NCI-H82 treated with DMSO at 0.1 percent for 48 hours (cell line): Measurements from ENCODE around the gene NEGR1.
A peak's percentile ranks its signal among the peaks of the same experiment; 100 is the strongest.

Experiments
- DNase-seq: peaks from one replicate; lab custom pipeline; 2025; ENCODE audit not compliant: unreplicated experiment; lab: John Stamatoyannopoulos, UW

NEGR1 gene

DNA sequence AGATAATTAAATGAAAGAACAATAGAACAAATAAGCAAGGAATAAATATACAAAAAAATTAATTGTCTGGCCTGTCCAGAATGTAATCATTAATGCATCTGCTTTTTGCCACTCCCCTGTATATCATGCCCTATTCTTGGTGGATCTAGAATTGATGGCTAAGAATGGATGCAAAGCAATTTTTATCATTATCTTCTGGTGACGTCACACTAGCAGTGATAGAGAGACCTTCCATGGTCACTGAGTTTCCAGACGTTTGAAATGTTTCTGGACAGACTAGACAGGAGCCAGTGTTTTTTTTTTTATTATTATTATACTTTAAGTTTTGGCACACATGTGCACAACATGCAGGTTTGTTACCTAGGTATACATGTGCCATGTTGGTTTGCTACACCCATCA is 563.0 kb downstream of the NEGR1 start:
- DNase-seq = no peak

DNA sequence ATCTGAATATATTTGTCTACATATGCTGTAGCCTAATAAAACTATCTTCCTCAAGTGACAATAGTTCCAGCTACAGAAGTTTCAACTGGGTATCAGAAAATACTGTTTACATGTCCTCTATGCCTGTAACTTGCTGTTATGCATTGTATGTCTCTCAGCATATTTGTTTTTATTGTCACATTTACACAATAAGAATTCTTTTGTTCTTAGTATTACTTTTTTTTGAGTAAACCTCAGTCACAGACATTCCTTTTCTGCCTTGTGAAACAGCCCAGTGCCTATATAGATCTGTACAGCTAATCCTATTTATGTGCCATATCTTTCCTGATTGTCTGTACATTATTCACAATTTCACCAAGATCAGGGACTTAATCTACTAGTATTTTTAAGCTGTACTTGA is 565.2 kb downstream of the NEGR1 start:
- DNase-seq = no peak

DNA sequence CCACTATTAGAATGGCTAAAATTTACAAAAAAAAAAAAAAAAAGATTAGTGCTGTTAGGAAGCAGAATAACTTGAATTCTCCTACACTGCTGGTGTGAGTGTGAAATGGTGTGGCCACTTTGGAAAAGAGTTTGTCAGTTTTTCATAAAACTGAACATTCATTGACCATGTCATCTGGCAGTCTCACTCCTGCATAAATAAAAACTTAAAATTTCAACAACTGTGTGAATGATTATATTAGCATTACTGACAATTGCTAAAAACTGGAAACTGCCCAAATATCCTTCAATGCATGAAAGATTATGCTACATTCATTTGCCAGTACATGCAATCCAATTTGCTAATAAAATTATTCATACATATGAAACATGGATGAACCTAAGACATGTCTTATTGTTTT is 570.9 kb downstream of the NEGR1 start:
- DNase-seq = no peak

DNA sequence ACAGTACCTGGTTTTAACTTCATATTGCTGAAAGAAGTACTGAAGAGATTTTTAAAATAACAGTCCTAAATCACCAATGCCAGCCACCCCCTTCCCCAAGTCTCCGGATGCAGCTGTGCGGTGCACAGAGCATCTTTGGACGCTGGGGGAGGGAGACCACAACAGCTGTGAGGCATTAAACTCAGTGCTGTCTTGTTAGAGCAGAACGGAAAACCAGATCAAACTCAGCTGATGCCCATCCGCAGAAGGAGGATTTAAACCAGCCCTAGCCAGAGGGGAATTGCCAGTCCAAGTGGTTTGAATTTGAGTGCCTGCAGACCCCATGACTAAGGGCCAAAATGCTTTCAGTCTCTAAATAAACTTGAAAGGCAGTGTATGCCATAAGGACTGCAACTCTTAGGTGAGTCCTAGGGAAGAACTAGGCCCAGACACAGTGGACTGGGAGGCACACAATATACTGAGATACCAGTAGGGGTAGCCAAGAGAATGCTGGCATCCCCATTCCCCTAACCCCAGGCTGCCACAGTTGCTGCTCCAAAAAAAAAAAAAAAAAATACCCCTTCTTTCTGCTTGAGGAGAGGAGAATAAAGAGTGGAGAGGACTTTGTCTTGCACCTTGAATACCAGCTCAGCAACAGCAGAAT is 576.2 kb downstream of the NEGR1 start:
- DNase-seq = no peak

DNA sequence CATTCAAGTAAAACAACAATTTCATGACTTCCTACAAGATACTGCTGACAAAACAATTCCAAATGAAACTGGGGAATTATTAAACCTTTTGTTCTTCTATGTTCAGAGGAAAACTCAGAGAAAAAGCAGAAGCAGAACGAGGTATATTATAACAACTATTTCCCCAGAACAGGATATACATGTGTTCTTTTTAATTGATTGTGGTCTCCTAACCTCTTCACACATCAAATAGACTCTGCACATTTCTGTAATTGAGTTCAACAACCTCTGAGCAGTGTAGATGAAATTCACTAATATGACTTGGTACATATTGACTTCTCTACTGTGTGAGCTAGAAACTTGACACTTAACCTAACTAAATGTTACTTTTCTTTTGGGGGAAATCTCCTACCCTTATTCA is 584.2 kb downstream of the NEGR1 start:
- DNase-seq = no peak

DNA sequence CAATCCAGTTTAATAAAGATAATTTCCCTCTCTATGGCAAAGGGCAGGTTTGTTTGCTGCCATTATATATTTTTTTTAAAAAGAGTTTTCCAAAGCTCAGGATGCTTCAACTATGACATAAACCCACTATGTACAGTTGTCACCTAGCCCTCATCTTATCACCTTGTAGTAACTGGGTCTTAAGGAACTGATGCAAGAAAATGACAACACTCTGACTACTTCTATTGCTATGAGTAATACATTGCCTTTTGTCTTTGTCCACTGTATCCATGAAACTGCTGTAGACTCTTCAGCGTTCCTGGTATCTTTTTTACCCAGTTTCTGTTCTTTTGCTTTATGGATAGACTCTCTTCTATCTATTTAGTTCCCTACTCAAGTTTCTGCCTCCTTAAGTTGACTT is 586.5 kb downstream of the NEGR1 start:
- DNase-seq = no peak

DNA sequence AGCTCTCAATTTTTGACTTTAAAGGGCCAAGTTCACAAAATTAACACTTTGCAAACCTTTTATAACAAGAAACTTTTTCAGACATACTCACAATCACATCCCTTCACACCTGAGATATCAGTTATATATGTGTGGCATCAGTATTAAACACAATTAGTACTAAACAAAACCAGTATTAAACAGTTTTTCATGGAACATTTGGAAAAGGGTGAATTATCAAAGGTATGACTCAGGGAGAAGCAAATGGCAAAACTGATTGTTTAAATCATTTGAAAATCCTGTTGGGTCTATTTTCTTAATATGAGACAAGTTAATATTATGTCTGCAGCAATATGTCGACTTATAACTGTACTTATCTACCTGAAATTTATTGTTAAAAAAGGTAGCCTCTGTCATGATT is 587.3 kb downstream of the NEGR1 start:
- DNase-seq = no peak

DNA sequence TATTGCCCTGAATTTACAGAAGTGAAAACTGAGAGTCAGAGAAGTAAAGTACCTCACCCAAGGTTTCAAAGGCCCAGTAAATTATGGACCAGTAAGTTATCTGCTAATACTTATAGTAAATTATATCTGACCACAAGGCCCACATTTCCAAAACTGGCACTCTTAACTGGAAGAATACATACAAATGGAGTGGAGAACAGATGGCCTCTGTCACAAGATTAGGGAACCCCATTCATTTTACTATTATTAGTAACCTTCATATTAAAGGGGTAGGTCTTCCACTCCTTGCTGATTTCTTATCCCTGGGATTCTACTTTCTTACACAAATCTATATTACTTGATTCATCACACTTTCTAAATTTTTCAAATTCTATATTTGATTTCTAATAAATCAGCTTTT is 588.8 kb downstream of the NEGR1 start:
- DNase-seq = peak; percentile 51

DNA sequence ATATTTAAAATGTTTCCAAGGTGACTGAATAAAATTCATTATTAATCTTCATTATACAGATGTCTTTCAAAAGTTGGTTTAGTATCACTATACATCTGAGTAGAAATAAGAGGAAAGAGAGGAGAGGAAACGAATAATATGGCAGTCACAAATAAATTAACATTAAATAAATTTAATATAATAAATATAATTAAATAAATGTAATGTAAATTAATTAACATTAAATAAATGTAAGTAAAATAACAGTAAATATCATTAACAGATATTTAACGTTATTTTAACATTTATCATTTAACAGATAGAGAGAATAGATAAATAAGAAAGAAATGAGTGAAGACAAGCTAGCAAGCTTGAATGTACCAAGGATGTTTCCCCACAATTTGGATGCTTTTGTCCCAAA is 592.7 kb downstream of the NEGR1 start:
- DNase-seq = no peak

DNA sequence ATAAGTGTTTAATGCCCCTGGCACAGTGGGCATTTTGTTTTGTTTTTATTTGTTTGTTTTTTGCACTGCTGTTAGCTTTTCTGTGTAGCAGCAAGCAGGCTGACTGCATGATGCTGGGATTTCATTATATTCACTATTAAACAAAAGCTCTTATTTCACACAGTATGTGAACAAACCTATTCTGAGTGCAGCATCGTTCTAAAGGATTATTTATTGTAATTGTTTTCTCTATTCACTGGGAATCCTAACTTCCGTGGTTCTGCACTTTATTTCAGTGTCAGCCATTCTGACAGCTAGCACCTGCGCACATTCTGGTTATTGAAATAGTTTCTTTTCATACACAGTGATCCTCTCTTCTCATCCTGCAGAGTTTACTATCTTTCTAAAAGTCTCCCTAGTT is 595.0 kb downstream of the NEGR1 start:
- no peak for DNase-seq

DNA sequence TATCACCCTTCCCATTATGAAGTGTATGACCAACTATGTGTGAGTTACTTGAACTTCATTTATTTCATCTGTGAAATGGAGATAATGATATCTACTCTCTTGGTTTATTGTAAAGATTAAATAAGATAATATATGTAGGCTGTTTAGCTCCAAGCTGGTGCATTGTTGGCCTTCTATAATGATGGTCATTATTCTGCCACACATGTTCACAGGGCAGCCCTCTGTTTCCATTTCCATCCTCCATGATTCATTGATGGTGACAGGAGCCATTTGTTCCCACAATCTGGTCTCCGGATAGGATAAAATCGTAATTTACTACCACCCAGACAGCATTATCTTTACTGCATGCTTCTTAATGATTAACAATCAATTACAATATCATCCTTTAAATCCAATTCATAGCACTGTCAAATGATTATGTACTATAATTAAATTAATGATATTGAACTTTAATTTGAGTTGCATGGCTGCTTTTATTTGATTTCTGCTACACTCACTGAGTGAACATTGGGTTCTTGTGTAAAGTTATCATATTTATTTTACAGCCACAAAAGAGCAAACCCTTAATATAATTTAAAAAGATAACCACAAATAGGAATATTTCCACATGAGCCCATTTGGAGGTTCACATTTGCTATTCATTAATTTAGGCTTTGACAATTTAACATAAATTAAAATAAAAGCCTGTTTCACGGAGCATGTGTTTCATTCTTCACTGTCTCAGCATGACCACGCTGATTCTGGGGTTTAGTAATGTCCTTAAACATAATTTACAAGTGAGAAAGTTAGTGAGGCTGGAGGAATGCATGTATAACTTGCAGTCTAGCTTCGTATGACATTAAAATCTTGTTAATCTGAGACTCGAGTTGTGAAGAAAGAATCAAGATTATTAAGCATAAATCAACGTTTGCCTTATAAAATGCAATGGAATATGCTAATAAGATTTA is 605.1 kb downstream of the NEGR1 start:
- DNase-seq = peak; percentile 78

DNA sequence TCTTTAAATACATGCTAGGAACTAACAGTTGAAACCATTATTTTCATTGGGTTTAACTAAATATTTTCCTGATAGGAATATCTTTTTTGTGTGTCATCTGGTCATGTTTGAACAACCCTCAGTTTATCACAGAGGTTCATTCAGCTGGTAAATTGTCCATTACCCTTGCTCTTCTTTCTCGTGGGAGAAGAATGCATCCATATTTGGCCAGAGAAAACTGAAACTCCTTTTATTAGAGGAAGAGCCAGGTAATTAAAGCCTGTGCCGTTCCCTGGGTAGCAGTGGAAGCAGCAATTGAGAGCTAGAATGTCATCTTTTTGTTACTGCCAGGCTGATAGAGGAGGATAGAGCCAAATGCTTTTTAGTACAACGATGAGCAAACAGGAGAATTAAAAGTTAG is 614.3 kb downstream of the NEGR1 start:
- no peak for DNase-seq

DNA sequence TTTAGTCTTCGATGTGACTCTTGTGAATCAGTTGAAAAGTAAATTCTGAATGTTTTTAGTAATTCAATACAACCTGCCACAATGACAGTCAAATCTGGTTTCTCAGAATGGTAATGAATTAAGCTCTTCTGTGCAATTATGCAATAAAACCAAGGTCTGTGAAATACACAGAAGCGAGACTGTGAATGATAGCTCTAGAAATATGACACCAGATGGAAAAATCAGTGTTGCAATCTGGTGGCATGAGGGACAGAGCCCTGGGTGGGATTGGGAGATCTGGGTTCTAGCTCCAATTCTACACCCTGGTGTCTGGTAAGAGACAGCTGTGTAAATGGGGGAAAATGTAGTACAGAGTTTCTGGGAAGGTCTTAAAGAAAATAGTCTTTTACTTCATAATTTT is 615.1 kb downstream of the NEGR1 start:
- no peak for DNase-seq

DNA sequence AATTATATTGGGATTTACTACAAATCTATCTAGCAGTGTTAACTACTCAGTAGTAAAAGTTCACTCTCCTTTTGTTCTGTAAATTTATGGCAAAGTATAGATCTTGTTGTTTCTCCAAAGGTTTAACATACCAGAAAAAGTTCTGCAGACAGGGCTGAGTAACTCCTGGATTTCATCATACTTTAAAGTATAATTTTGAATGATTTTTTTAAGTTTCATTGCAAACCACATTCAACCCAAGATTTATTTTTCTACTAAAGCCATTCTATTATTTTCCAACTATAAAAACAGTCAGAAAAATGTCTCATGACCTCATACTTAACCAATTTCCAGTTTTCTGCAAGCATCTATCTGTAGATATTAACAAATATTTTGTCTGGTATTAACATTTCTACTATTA is 615.7 kb downstream of the NEGR1 start:
- no peak for DNase-seq

DNA sequence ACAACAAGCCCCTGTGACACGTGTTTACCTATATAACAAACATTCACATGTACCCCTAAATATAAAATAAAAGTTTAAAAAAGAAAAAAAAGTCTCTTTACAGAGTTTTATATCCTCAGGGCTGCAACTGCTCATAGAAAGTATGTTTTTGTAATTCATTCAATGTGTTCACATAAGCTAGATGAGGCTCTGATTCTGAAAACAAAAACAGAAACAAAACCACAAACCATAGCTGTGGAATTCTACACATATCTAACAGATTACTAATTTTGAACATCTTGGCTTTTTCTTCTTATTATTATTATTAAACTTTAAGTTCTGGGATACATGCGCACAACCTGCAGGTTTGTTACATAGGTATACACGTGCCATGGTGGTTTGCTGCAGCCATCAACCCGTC is 621.9 kb downstream of the NEGR1 start:
- DNase-seq = no peak

DNA sequence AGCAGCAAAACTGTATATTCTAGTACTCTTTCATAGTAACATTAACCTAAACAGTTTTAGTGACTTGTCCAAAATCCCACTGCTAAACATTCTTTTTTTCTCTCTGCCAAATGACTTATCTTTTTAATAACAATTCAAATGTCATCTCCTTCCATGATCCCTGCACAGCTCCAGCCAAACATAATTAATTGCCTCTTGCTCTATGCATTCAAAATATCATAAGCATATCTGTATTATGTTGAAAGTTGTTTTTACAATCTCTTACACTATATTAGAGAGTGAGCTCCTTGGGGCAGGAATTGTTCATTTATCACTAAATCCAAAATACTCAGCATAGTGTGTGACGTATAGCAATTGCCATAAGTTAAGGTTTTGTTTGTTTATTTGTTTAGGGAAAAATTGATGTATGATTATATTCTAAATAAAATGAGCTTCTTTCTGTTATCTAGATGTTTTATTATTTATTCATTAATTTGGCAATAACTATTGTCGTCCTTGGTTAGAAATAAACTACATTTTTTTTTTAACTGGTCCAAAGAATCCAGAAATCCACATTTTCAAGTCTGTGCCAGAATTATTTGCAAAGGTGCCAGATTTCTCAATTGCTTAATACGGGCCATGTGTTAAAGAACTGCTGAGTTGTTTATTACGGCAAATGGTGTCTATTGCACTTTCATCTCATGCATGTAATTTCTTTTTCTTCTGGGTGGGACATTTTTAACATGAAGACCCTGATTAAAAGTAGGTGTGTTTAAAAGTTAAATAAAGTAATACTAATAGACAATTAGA is 624.3 kb downstream of the NEGR1 start:
- no peak for DNase-seq

DNA sequence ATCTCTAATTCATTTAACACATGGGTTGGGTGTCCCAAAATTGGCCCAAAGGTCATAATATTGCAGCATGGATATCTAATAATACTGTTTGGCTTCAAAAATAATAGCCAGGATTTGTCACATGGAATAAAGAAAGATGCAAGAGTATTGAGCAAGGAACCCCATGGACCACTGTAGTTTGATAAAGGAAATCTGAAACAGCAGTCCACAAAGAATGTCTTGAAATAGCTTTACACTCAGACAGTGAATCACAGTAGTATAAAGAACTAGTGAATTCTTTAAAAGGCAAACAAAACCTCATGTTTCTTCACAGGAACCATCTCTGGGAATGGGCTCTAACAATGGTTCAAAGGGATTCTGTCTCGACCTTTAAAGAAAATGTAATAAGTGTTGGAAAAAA is 625.4 kb downstream of the NEGR1 start:
- DNase-seq = no peak

DNA sequence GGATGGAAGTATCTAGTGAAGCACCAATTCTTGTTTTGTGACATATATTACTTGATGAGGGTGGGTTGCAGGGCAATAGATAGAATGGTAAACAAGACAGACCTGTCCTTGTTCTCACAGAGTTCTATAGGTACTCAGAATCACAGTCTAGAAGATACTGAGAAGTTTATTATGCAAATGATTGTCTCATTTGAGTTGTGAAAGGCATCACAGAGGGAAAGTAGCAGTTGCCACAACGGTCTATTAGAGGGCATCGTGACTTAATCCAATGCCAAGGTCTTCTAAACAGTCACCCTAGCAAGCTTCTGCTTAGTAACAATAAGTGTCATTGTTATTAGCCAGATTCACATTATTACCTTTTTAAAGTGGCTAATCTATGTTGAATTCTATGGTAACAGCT is 626.7 kb downstream of the NEGR1 start:
- DNase-seq = no peak

DNA sequence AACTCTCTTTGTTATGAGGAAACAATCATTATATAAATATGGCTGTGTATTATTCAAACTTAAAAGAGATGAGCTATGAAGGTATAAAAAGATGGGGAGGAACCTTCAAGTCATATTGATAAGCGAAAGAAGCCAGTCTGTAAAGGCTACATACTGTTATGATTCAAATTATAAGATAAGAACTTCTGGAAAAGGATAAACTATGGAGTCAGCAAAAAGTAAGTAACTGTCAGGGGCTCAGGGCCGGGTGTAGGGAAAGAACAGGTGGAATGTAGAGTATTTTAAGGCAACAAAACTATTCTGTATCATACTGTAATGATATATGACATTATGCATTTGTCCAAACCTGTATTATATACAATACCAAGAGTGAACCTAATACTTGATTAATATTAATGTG is 628.4 kb downstream of the NEGR1 start:
- DNase-seq = no peak

DNA sequence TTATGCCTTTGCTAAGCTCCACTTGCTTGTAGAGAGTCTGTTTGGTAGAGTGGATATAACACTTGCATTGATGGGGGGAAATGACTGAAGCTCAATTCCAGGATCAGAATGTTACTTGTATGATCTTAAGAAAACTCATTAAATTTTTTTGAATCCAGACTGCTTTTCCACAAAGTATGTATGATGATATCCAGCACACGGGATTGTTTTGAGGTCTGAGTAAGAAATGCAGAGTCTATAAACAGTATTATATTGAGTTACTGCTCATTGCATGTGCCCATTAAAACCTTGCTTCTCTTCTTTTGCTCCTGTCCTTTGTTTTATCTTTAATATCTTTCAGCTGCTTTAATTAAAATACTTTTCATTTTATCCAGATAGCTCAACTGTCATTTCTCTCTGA is 631.1 kb downstream of the NEGR1 start:
- DNase-seq = no peak

DNA sequence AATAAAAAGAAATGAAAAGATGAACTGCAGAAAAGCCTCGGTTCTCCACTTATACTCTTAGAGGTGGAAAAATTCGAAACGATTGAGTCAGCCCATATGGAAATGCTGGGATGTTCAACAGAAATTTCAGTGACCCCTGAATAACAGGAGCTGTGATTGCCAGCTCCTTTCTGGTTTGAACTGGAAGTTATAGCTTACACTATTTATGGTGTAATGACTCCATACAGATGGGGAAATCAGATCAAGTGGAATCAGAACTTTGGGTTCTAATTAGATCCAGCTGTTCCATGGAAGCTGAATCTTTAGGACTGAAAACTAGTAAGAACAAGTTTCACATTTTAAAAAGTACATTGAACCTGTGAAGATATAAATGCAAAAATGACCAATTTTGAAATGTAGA is 632.2 kb downstream of the NEGR1 start:
- DNase-seq = no peak

DNA sequence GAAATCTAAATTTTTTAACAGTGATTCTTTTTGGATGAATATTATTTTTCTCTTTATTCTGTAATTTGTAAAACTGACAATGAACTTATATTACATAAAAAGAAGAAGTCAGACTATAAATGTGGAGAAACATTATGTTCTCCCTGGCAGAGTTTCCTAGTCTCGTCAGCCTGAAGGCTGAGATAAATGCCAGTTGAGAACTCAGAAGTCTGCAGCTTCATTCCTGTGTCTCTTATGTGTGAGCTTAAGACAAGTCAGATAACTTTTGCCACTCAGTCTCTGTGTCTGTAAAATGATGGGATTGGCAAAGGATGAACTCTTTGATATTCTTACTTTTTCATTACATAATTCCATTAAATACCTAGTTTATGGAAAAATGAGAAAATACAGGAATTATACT is 632.7 kb downstream of the NEGR1 start:
- DNase-seq = no peak
